Measurements from ENCODE around the gene COL23A1.

GRCh38 chr5:178394074-178394473, 196.1 kb downstream of the COL23A1 start:
- TF ChIP-seq CTCF (IDR thresholded peaks at IDR 0.05; ENCODE audit: low read depth, low read length) (no peak), EZH2phosphoT487 (IDR thresholded peaks at IDR 0.05; ENCODE audit: low read depth) (no peak)

Measured in OCI-LY3 (cell line).